GM18907 (cell line): Measurements from ENCODE around the gene COQ7.

ENCODE experiments used
- ATAC-seq: cut with Tn5 transposase; IDR thresholded peaks from one replicate; pipeline ENCODE4 v1.9.1; 2021; ENCODE audit warnings: mild to moderate bottlenecking, moderate library complexity; ENCODE audit not compliant: unreplicated experiment

Gene COQ7

GRCh38 chr16:19085679-19086200, 18.3 kb downstream of the COQ7 start:
- no peak for ATAC-seq

- peak; percentile 73 for ATAC-seq
Observed at GRCh38 chr16:19086322-19087199, 19.1 kb downstream of the COQ7 start.

GRCh38 chr16:19088341-19088916, 21.0 kb downstream of the COQ7 start:
- ATAC-seq, result no peak

GRCh38 chr16:19089410-19089955, 22.1 kb downstream of the COQ7 start:
- no peak for ATAC-seq

GRCh38 chr16:19090916-19091315, 23.5 kb downstream of the COQ7 start:
- ATAC-seq, result no peak

GRCh38 chr16:19092653-19093410, 25.4 kb downstream of the COQ7 start:
- ATAC-seq, result no peak

GRCh38 chr16:19093631-19094541, 26.5 kb downstream of the COQ7 start:
- no peak for ATAC-seq

- no peak for ATAC-seq
Observed at GRCh38 chr16:19094542-19095365, 27.3 kb downstream of the COQ7 start.

GRCh38 chr16:19095654-19096053, 28.2 kb downstream of the COQ7 start:
- no peak for ATAC-seq

GRCh38 chr16:19098173-19098572, 30.8 kb downstream of the COQ7 start:
- no peak for ATAC-seq

- no peak for ATAC-seq
Observed at GRCh38 chr16:19102187-19102872, 34.9 kb downstream of the COQ7 start.

GRCh38 chr16:19104607-19105006, 37.2 kb downstream of the COQ7 start:
- no peak for ATAC-seq

GRCh38 chr16:19105131-19105530, 37.7 kb downstream of the COQ7 start:
- no peak for ATAC-seq

GRCh38 chr16:19105891-19106624, 38.6 kb downstream of the COQ7 start:
- ATAC-seq, result no peak

- ATAC-seq, result no peak
Observed at GRCh38 chr16:19106625-19107020, 39.2 kb downstream of the COQ7 start.

- ATAC-seq, result no peak
Observed at GRCh38 chr16:19108409-19109287, 41.2 kb downstream of the COQ7 start.

- ATAC-seq, result no peak
Observed at GRCh38 chr16:19109288-19109664, 41.9 kb downstream of the COQ7 start.
